Measurements from ENCODE around the gene S100A12. TPM values are rescaled to one million over a fixed set of nuclear protein-coding genes. Genes with fewer than 3 reads are reported as not detected.

S100A12 gene
- total RNA-seq, 2 experiments from 2014 or later: not detected

Other genes starting within 250 kb of the S100A12 start
- gene SPRR2G, start 224.7 kb downstream of the S100A12 start, total RNA-seq: not detected
- gene LELP1, start 172.2 kb downstream of the S100A12 start, total RNA-seq: not detected
- gene PRR9, start 158.0 kb downstream of the S100A12 start, total RNA-seq: not detected
- gene LORICRIN, start 115.9 kb downstream of the S100A12 start, total RNA-seq: under 1 TPM in 1 of 2 experiments, not detected in 1; 0.19 TPM
- gene PGLYRP3, start 62.7 kb downstream of the S100A12 start, total RNA-seq: not detected
- gene PGLYRP4, start 26.8 kb downstream of the S100A12 start, total RNA-seq: not detected
- gene S100A9, start 17.8 kb downstream of the S100A12 start, total RNA-seq: not detected
- not detected for gene S100A8, start 15.5 kb upstream of the S100A12 start, total RNA-seq
- gene S100A7A, start 40.9 kb upstream of the S100A12 start, total RNA-seq: not detected
- not detected for gene S100A7, start 85.0 kb upstream of the S100A12 start, total RNA-seq
- gene S100A6, start 160.4 kb upstream of the S100A12 start, total RNA-seq: 100 to 1,000 TPM; 503 to 513 TPM
- 1 to 10 TPM; 3.3 to 4.0 TPM for gene S100A5, start 165.3 kb upstream of the S100A12 start, total RNA-seq
- gene S100A4, start 170.2 kb upstream of the S100A12 start, total RNA-seq: 100 to 1,000 TPM; 352 to 382 TPM
- not detected for gene S100A3, start 173.6 kb upstream of the S100A12 start, total RNA-seq
- 1 to 10 TPM; 3.5 to 5.3 TPM for gene S100A2, start 190.2 kb upstream of the S100A12 start, total RNA-seq
- gene S100A16, start 237.5 kb upstream of the S100A12 start, total RNA-seq: not detected
- under 1 TPM; 0.26 to 0.46 TPM for gene S100A14, start 240.7 kb upstream of the S100A12 start, total RNA-seq

Data from activated CD4-positive, alpha-beta memory T cell treated with anti-CD3 and anti-CD28 coated beads for 36 hours (primary cell).